ENCODE data around the gene CLDN7. TPM values are rescaled to one million over a fixed set of nuclear protein-coding genes. Genes with fewer than 3 reads are reported as not detected.
A peak's percentile ranks its signal among the peaks of the same experiment; 100 is the strongest.

The CLDN7 gene
- total RNA-seq, 4 donors from 2014 or later, result 3.0 to 9.0 (median 7.4) TPM

DNA sequence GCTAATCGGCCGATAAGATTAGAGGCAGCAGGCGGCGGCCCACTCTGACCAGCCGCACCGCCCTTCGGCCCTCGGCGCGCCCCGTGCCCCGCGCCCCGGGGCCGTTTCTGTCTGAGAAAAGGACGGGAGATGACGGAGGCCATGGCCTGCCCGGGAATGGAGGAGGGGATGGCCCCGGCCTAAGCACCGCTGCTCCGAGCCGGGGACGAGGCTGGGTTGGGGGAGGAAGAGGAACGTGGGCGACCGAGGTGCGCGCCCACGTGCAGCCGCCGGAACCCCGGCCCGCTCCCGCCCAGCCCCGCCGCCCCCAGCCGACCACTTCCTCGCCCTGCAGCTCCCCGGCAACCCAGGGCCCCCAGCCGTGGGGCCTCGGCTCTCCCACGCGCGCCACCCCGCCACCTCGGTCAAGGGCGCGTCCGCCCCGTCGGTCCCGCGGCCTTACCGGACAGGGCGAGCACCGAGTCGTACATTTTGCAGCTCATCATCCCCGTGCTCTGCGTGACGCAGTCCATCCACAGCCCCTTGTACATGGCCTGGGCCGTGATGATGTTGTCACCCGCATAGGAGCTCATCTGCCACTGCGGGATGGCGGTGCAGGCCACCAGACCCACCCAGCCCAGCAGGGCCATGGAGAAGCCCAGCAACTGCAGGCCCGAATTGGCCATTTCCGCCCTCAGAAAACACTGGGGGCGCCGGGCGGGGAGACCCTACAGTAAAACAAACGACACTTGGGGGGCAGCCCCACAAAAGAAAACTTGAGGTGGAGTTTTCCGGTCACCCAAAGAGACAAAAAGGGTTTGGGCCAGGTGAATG, 693 bp downstream of the CLDN7 start:
- ATAC-seq (ENCODE audit: low FRiP score), result peak; percentile 14
- DNase-seq (ENCODE audit: low spot score), result no peak
- TF ChIP-seq, protein P1, sequence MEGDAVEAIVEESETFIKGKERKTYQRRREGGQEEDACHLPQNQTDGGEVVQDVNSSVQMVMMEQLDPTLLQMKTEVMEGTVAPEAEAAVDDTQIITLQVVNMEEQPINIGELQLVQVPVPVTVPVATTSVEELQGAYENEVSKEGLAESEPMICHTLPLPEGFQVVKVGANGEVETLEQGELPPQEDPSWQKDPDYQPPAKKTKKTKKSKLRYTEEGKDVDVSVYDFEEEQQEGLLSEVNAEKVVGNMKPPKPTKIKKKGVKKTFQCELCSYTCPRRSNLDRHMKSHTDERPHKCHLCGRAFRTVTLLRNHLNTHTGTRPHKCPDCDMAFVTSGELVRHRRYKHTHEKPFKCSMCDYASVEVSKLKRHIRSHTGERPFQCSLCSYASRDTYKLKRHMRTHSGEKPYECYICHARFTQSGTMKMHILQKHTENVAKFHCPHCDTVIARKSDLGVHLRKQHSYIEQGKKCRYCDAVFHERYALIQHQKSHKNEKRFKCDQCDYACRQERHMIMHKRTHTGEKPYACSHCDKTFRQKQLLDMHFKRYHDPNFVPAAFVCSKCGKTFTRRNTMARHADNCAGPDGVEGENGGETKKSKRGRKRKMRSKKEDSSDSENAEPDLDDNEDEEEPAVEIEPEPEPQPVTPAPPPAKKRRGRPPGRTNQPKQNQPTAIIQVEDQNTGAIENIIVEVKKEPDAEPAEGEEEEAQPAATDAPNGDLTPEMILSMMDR (IDR thresholded peaks at IDR 0.05), result no peak

DNA sequence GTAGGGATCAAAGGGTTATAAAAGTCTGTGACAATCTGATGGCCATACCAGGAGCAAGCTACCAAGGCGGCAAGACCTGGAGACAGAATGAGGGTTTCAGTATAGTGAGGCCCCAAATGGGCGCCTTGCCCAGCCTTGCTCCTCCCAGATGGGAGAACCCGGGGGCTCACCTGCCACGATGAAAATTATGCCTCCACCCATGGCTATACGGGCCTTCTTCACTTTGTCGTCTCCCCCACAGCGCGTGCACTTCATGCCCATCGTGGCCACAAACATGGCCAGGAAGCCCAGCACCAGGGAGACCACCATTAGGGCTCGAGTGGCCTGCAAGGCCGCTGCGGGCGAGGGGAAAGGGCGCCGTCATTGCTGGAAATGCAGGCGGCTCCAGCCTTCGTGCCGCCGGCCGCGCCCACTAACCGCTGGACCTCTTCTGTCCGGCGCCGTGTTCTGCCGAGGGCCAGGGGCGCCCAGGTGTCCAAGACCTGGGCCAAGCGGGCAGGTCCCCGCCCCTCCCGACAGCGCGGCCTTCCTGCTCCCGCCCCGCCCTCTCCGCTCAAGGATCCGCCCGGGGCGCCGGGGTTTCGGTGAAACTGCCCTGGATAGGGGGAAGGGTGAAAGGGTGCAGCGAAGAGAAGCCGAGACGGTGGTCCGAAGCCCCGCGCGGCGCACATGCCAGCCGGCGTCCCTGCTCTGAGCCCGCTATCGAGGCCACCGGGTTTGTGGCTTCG, 1.5 kb downstream of the CLDN7 start:
- DNase-seq (ENCODE audit: low spot score) (peak; percentile 16), ATAC-seq (ENCODE audit: low FRiP score) (peak; percentile 33)
- TF ChIP-seq, protein P1 (IDR thresholded peaks at IDR 0.05), result no peak

DNA sequence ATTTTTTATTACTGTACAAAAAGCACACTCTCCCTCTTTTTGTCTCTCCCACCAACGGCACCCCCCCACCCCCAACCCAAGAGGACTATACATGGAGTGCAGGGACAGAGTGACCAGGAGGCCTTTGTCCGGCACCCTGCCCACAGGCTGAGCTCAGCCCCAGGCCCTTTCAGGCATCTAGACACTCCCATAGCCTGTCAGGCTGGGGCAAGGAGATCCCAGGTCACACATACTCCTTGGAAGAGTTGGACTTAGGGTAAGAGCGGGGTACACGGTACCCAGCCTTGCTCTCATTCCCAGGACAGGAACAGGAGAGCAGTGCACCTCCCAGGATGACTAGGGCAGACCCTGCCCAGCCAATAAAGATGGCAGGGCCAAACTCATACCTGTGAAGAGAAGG, 2.1 kb downstream of the CLDN7 start:
- ATAC-seq (ENCODE audit: low FRiP score) (no peak), DNase-seq (ENCODE audit: low spot score) (no peak)
- TF ChIP-seq, protein P1 (IDR thresholded peaks at IDR 0.05), result no peak

DNA sequence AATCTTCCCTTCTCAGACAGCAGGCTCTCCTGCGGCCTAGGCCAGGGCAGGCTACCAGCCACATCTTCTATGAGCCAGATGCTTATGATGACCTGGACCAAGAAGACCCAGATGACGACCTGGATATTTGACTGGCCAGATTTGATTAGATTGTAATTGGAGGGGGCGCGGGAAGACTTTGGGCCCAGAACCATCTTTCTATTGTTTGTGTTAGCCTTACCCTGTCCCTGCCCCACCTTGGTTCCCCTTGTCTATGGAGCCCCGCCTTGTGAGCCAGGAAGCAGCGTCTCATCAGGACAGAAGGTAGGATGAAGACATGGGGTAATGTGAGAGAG, 2.8 kb downstream of the CLDN7 start:
- DNase-seq (ENCODE audit: low spot score) (no peak), ATAC-seq (ENCODE audit: low FRiP score) (no peak)

DNA sequence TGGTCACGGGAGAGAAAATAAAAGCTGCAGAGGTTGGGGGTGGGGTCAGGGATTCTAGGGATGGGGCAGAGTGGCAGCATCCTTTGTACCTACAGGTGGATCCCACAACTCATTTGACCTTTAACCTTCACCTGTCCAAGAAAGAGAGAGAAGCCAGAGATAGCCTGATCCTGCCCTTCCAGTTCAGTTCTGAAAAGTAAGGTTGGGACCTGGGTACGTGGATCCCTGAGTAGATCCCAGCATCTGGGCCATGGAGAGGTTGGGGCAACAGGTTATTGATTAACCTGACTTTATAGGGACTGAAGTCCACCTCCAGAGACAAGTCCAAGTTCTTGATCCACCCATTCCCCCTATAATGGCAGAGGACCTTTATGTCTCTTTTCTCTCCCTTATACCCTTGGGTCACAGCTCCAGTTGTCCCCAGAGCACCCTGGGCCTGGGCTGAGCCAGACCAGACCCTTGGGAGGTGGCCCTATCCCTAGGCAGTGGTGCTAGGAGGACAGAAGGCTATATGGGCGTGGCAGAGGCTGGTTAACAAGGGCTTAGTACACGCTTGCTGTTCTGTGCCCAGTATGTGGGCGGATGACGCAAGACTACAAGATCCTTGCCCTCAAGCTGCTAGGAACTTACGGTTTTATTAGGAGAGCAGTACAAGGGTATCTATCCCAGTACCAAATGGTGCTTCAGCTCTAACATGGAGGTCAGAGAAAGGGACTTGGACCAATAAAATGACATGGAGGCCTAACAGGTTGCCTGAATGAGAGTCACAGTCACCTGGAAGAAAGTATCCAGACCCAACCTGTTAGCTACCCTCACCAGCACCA, 3.3 kb downstream of the CLDN7 start:
- TF ChIP-seq, protein P1 (IDR thresholded peaks at IDR 0.05), result no peak
- DNase-seq (ENCODE audit: low spot score), result no peak
- no peak for ATAC-seq (ENCODE audit: low FRiP score)

More for the DNA sequence above, 2.8 kb downstream of the CLDN7 start:
- TF ChIP-seq, protein P1 (IDR thresholded peaks at IDR 0.05), result no peak

DNA sequence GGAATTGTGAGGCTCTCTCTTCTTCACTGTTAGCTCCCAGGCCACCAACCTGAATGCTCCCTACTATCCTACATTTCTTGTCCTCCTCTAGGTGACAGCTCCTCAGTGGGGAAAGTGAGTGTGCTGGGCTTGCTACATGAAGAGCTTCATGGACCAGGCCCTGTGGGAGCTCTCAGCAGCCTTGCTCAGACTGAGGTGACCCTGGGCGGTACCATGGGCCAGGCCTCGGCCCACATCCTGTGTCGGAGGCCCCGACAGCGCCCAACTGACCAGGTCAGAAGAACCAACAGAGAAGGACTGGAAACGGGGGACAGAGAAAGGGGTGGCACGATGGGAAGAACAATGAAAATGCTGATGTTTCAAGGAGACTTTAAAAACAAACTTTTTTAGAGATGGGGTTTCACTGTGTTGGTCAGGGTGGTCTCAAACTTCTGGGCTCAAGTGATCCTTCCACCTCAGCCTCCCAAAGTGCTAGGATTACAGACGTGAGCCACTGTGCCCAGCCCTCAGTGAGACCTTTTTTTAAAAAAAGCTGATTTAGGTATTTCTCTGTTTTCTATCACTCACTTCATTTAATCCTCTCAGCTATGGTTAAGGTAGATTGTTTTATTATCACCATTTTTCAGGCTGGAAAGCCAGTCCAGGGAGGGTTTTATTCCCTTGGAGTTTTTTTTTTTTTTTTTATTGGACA, 5.4 kb downstream of the CLDN7 start:
- TF ChIP-seq, protein P1 (IDR thresholded peaks at IDR 0.05), result no peak

More for the DNA sequence above, 5.4 kb downstream of the CLDN7 start:
- no peak for DNase-seq (ENCODE audit: low spot score)
- ATAC-seq (ENCODE audit: low FRiP score), result no peak
